ENCODE data around the gene MS4A15.
A peak's percentile ranks its signal among the peaks of the same experiment; 100 is the strongest.
"Not testable (repeated sequence)": the region's sequence is repeated elsewhere in the genome, so short reads cannot be mapped to it uniquely, and the experiment has no call there.

MS4A15 gene

DNA sequence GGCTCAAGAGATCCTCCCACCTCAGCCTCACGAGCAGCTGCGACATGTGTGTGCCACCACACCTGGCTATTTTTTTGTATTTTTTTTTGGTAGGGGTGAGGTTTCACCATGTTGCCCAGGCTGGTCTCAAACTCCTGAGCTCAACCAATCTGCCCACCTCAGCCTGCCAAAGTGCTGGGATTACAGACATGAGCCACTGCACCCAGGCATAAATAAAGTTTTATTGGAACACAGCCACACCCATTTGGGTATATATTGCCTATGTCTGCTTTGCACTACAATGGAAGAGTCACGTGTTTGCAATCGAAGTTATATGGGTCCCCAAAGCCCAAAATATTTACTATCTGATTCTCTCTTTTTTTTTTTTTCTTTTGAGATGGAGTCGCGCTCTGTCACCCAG is 1.8 kb upstream of the MS4A15 start:
- DNase-seq (ENCODE audit: low spot score) = no peak

DNA sequence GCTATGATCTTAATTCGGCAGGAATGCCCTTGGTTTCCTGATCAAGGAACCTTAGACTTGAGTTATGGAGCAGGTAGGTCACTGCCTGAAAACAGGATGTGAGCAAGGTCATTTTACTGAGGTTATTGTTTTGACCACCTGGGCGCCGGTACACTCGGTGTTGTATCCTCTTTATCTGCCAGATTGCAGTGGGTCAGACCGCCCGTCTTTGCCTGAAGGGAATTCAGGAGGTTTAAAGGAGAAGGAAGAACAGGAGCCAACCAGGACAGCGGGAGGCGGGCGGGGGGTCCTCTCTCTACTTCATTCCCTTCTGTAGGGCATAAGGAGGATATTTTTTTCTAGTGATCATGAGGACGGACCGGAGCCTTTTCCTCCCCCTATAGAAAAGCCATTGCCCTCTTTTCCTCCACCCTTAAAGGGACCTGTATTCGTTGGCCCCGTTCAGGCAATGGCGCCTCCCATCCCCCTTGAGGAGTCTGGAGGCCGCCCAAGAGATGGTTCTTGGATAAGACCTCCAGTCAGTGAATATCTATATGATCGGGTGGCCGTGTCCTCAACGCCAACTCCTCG is 649 bp downstream of the MS4A15 start:
- no peak for DNase-seq (ENCODE audit: low spot score)

DNA sequence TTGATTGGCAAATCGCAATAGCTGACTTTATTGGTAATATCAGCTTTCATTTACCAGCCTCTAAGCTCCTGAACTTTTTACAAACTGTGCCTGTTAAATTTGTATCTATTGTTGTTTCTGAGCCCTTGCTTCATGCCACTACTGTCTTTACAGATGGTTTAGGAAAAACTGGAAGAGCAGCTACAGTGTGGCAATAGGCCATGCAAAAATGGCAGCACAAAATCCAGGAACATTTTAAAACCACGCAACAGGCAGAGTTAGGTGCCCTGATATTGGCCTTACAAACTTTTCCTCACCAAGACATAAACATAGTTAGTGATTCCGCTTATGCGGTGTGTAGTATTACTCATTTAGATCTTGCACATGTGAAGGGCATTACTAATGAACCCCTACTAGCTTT is 2.0 kb downstream of the MS4A15 start:
- DNase-seq (ENCODE audit: low spot score) = not testable (repeated sequence)

DNA sequence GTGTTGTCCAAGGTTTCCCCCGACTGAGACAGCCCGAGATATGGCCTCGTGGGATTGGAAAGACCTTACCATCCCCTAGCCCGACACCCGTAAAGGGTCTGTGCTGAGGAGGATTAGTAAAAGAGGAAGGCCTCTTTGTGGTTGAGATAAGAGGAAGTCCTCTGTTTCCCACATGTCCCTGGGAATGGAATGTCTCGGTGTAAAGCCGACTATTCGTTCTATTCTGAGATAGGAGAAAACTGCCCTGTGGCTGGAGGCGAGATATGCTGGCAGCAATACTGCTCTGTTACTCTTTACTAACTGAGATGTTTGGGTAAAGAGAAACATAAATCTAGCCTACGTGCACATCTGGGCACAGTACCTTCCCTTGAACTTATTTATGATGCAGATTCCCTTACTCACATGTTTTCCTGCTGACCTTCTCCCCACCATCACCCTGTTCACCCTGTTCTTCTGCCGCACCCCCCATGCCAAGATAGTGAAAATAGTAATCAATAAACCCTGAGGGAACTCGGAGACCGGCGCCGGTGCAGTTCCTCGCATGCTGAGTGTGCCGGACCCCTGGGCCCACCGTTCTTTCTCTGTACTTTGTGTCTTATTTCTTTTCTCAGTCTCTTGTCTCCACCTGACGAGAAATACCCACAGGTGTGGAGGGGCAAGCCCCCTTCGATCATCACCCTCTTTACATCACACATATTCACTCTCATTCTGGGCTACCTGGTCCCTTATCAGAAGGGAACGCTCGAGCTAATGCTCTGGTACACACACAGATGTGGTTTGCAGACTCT is 3.0 kb downstream of the MS4A15 start:
- not testable (repeated sequence) for DNase-seq (ENCODE audit: low spot score)

DNA sequence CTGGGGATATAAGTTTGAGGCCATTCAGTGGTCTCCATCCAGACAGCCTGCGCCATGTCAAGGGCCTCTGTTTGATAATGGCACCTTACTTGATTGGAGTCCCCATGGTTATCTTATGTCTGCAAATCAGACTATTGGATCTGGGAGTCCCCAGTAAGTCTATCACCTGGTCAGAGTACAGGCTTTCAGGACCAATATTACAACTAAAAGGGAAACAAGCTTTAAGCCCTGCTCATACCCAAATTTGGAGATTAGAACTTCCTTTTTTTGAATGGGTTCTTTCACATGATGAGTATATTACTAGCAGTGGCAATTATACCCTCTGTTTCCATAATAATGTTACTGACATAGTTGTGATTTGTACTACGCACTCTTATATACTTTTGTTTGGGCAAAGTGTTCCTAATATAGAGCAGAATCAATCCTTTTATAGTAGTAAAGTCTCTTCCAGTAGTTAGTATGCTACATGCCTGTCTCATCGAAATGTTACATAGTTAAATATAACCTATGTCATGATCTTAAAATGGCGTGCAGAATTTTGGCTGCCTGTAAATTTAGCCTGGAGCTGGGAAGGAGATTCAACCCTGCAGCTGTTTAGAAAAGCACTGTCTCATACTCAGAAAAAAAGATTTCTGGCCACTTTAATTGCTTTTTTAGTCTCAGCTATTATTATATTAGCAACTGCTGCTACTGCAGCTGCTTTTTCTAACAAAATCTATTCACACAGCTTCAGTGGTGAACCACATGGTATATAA is 4.9 kb downstream of the MS4A15 start:
- DNase-seq (ENCODE audit: low spot score) = no peak

DNA sequence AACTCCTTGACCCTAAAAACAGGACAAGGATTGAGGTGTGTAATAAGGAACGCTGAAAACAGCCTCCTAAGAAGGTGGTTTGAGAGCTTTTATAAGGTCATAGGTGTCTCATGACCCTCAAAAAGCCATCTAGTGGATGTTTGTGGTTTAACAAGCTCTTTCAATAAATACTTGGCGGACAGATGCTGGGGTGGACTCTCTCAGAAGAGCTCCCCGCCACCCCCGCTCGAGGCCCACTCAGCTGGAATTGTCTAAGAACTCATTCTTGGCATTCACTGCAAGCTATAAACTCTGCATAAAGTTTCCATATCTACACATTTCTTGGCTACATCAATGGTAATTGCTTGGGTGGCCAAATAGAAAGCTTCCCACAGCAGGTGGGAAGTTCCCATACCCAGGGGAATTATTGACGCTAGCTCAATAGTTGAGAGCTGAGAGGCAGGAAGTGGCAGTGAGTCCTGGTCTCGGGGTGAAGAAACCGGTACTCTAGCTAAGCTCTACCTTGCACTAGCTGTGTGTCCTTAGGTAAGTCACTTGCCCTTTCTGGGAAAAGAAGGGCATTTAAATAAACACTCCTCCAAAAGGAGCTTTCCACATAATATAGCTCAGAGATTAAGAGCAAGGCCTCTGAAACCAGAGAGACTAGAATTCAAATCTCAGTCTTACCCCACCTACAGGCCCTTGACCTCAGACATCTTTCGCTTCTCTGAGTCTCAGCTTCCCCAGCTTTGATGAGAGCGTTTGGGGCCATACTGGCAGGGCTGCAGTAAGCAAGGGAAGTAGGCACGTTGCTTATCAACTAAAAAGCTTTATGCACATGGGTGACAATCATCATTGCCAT is 6.4 kb downstream of the MS4A15 start:
- DNase-seq (ENCODE audit: low spot score) = no peak

DNA sequence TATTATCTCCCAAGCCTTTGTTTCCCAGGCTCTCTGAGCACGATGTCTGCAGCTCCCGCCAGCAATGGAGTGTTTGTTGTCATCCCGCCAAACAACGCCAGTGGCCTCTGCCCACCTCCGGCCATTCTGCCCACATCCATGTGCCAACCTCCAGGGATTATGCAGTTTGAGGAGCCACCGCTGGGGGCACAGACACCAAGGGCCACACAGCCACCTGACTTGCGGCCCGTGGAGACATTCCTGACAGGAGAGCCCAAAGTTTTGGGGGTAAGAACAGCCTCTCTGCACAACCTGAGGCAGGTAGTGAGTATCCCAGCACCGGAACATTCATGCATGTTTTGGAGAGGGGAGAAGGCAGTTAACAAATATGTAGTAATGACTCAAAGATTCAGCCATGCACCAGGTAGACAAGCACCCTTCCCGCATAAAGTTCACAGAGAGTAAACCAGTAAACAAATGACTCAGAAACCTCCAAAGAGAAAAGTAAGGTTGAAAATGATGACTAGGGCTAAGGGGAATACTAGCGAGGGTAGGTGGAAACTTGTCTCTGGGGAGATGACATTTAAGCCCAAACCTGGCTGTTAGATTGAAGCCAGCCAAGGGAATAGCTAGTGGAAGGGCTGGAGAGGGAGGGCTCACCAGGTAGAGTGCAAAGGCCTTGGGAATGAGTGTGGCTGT is 7.2 kb downstream of the MS4A15 start:
- DNase-seq (ENCODE audit: low spot score) = no peak

DNA sequence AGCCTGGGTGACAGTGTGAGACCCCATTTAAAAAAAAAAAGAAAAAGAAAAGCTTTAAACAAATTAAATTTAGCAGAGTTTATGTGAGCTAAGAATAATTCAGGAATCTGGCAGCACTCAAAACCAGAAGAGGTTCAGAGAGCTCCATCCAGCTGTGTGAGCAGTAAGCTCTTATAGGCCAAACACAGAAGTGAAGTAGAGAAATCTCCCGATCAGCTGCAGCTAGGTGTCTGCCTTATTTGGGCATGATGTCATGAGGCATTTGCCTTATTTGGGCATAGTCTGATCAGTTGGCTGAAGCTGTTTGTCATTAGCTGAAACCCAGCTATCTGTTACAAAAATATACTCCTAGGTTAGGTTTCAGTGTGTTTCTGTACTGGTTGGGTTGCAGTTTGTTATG is 8.2 kb downstream of the MS4A15 start:
- no peak for DNase-seq (ENCODE audit: low spot score)

DNA sequence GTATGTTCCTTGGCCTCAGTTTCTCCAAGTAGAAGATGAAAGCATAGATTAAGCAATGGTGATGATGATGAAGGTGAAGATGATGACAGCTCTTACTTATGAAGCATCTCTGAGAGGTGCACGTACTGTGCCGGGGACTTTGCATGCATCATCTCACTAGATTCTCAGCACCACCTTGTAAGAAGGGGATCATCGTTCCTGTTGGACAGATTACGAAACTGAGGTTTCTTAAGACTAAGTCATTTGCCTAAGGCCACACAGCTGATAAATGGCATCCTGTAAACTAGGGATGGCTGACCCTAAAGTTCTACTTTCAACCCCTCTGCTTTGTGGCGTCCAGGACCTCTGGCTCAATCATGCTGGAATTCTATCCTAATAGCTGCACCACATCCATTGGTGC is 8.7 kb downstream of the MS4A15 start:
- DNase-seq (ENCODE audit: low spot score) = no peak

DNA sequence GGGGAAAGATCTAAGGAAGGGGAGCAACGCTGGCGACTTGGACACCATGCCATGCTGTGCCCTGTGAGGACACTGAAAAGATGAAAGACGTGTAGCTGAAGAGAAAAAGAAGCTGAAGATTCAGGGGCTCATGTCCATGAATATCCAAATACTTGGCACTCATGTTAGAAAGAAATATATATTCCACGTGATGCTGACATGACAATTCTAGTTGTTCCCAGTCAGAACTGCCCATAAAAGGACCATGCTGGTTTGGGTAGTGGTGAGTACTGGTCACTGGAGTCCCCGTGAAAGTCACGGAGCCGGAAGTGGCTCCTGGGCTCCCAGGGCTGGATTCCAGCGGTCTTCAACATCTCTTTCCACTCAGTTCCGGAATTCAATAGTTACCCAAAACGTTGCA is 9.9 kb downstream of the MS4A15 start:
- DNase-seq (ENCODE audit: low spot score) = no peak

DNA sequence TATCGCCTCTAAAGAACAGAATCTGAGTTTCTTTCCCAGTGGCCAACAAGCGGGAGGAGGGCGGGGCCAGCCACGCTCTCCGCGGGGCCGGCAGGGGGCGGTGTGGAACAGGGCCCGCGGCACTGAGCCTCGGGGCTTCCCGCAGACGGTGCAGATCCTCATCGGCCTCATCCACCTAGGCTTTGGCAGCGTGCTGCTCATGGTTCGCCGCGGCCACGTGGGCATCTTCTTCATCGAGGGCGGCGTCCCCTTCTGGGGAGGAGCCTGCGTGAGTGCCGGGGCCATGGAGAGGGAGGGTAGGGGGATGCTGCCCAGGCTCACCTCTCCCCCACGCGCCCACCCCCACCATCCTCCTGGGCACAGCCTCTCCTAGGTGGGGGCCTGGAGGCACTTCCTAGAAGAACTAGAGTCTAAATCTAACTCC is 10.7 kb downstream of the MS4A15 start:
- DNase-seq (ENCODE audit: low spot score) = peak; percentile 64

DNA sequence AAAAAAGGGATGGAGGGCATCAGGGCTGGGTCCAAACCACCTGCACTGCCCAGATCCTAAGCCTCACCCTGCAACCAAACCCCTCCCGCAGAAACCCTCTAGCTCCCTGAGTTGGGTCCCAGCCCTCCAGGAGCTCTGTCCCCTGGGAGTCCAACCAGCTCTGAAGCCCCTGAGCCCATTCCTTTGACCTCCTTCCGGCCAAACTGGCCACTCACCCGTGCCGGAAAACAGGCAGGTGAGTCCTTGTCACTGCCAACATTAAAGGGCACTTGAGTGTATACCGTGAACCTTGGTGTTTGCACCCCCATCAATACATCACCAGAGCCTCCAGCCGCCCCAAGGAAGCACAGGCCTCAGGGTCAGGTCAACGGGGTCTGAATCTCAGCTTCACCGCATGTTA is 11.5 kb downstream of the MS4A15 start:
- no peak for DNase-seq (ENCODE audit: low spot score)

DNA sequence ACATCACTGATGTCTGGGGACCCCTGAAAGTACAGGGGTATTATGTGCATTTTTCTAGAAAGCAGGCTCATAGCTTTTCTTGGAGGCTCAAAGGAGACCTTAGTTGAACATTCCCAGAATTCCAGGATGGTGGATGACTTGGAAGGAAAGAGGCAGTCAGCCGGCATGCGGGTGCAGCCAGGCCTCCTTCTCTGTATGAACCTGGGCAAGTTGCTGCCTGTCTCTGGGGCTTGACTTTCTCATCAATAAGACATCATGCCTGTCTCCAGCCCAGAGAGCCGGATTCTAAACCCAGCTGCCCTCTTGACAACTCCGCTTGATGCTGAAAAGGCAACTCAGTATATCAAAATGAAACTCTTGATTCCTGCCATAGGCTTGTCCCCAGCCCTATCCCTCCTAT is 12.6 kb downstream of the MS4A15 start:
- DNase-seq (ENCODE audit: low spot score) = no peak

DNA sequence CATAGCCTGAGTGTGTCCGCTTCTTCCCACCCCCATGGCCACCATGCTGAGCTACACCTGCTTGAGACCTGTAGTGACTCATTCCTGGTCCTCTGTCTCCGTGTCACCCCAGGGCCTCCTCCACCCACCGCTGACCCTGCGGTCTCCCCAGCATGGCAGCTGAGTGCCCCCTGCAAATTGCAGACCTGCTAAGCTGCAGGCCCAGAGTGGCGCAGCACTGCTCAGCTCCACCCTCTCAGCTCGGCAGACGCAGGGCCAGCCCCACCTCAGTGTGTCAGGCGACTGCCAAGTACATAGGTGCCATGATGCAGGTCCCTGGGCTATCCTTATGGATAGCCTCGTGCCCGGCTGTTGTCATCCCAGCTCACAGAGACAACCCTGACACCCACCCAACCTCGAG is 13.1 kb downstream of the MS4A15 start:
- DNase-seq (ENCODE audit: low spot score) = no peak

DNA sequence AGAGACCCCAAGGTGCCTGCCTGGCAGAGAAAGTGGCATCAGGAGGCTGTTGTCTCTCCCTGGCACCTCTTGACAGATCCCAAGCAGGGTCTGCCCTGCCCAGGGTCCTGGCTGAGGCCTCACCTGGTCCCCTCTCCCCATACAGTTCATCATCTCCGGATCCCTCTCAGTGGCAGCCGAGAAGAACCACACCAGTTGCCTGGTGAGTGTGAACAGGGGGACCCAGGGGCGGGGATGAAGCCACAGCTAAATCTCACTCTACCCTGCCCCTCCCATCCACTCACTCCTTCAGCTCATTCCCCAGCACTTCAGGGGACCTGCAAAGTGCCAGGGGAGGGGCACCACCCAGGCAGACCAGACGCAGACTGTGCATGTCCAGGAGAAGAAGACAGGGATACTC is 14.5 kb downstream of the MS4A15 start:
- DNase-seq (ENCODE audit: low spot score) = no peak

DNA sequence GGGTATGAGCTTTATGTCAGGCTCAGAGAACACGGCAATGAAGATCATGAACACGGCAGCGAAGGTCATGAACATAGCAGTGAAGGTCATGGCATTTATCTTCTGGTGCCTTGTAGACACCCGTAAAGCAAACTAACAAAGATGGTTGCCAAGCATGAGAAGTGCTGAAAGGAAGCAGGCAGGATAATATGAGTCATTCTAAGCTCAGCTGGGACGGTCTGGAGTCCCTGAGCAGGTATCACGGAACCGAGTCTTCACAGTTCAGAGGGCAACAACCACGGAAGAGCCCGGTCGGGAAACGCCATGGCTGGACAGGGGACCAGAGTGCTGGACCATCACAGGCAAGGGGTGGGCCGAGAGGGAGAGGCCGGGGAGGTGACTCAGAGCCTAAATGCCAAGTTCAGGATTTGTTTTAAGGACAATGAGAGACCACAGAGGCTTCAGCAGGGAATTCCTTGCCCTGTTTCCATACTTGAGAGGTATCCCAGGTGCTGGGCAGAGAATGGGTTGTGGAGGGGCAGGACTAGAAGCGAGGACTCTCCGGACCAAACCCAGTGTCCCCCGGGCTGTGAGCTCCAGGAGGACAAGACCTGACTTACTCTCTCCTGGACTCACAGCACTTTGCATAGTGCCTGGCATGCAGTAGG is 15.3 kb downstream of the MS4A15 start:
- no peak for DNase-seq (ENCODE audit: low spot score)

DNA sequence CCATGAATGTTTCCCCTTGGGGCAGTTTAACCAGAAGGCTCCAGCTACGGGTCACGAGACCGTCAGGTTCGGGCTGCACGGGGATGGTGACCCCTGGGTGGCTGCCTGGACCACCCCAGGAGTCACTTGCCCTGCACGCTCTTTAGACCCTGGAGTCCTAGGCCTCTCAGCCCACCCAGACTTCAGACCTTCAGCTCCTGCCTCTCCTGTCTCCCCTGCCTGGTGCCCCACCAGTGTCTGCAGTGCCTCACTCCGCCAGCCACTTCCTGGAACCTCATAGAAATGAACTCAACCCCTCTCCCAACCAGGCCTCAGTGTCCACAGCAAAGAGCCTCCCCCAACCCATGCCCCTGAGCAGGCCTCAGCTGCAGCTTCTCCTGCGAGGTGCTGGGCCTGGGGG is 16.0 kb downstream of the MS4A15 start:
- DNase-seq (ENCODE audit: low spot score) = no peak

DNA sequence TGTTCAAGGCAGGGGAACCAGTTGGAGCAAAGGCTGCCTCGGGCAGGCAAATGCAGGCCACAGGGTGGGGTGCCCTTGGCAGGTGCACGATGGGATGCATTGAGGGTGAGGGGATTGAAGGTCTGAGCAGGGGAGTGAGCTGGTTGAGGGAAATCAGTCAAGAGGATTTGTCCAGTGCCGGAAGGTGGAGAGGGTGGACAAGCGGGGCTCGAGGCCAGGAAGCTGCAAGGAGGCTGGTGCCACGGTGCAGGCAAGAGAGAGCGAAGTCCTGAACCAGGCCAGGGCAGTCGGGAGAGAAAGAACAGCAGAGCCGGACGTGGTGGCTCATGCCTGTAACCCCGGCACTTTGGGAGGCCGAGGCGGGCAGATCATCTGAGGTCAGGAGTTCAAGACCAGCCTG is 18.1 kb downstream of the MS4A15 start:
- DNase-seq (ENCODE audit: low spot score) = no peak

DNA sequence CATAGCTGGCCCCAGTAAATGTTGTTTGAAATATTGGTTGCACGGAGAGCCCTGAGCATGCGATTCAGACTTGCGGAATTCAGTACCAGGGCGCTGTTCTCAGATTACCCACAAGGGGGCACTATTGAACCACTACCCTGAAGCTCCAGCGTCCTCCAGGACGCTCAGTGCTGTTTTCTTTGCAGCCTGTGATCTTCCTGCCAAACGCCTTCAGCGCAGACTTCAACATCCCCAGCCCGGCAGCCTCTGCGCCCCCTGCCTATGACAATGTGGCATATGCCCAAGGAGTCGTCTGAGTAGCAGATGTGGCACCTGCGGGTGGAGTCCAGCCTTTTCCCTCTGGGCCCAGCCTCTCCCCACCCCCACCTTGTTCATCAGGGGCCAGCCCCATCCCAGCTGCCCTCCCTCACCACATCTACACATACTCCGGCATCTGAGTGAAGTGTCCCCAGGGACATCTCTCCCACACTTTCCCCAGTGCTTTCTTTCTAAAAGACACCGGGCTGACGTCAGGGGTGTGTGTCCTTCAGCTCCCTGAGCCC is 18.8 kb downstream of the MS4A15 start:
- peak; percentile 92 for DNase-seq (ENCODE audit: low spot score)

DNA sequence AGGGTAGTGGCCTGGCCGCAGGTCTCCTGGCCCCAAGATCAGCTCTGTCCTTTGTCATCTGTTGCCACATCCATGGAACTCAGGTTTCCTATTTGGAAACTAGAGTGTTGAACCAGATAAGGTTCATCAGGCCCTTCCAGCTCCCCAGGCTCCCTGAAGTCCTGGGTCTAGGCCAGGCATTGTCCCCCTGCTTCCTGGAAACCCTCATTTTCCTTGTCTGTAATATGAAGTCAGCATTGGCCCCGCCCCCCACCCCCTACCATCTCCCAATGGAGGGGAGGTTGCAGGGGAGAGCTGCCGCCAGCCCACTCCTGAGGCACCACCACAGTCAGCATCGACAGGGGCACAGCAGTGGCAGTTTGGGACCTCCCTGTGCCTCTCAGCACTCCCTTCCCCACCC is 19.5 kb downstream of the MS4A15 start:
- DNase-seq (ENCODE audit: low spot score) = no peak

DNA sequence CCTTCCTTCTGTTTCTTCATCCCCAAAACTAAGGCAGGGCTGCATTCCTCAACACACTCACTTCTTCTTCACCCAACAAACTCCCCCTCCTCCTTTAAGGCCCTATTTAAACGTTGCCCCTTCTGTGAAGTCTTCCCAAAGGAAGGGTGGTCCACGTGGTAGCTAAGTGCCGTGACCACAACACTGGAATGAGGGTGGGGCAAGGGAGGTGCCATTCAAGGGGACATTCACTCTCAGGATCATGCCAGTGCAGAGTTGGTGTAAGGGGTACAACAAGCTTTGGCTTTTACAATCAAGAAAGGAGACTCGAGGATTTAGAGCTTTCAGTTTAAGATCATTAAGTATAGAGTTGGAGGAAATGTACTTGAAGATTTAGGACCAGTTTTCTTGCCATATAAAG is 20.4 kb downstream of the MS4A15 start:
- no peak for DNase-seq (ENCODE audit: low spot score)
